K562 (cell line): ENCODE results near the gene DYNLT2. TPM values are rescaled to one million over a fixed set of nuclear protein-coding genes. Genes with fewer than 3 reads are reported as not detected.

Source experiments
- CBX1 ChIP-seq: sonication (generic); IDR thresholded peaks from 2 replicates; pipeline ENCODE4 v1.6.1; 2016; ENCODE audit warnings: antibody characterized with exemption, low read depth, mild to moderate bottlenecking
- CLOCK ChIP-seq: fragments of 250-450 bp; sonication (Bioruptor Pico); IDR thresholded peaks from 2 replicates; pipeline ENCODE4 v1.4.0; 2020; ENCODE audit warnings: mild to moderate bottlenecking, moderate library complexity, borderline replicate concordance
- COPS2 ChIP-seq: fragments of 450-650 bp; conservative IDR thresholded peaks from 2 replicates; pipeline ENCODE4 v1.6.1; 2016; ENCODE audit warnings: mild to moderate bottlenecking, moderate library complexity
- DIDO1 ChIP-seq: fragments of 450-650 bp; IDR thresholded peaks from 2 replicates; pipeline ENCODE4 v1.6.1; 2016; ENCODE audit warnings: low read depth, missing biosample characterization, missing genetic modification characterization
- ETV1 ChIP-seq: fragments of 450-650 bp; conservative IDR thresholded peaks from 2 replicates; pipeline ENCODE4 v1.6.1; 2016; ENCODE audit warnings: missing genetic modification characterization, control low read depth, low read depth, missing compliant biosample characterization
- GATAD2A ChIP-seq: fragments of 450-650 bp; IDR thresholded peaks from 2 replicates; pipeline ENCODE4 v1.6.1; 2017
- GTF2F1 ChIP-seq: IDR thresholded peaks from 2 replicates; pipeline ENCODE4 v1.6.1; 2011; ENCODE audit warnings: low read depth, low read length, improper control_type of control experiment
- MEF2A ChIP-seq: IDR thresholded peaks from 2 replicates; pipeline ENCODE4 v1.6.1; 2011; ENCODE audit warnings: low read depth, mild to moderate bottlenecking, low read length, moderate library complexity; ENCODE audit not compliant: control insufficient read depth
- MYBL2 ChIP-seq, 2 experiments: fragments of 450-650 bp in 1 of 2; sonication (generic) in 1 of 2; formaldehyde crosslinking in 1 of 2; IDR thresholded peaks; 2 replicates each; pipeline versions ENCODE4 v1.6.1 to v1.8.1; 2017 to 2022; ENCODE audit warnings: borderline replicate concordance in 1 of 2, inconsistent platforms in 1 of 2, low read depth in 1 of 2, mild to moderate bottlenecking in 1 of 2, missing genetic modification reagents in 1 of 2, moderate library complexity in 1 of 2
- POLR3G ChIP-seq: IDR thresholded peaks from 2 replicates; pipeline ENCODE4 v1.6.1; 2011; ENCODE audit not compliant: insufficient read length, insufficient replicate concordance; ENCODE audit errors: extremely low read depth
- RNF2 ChIP-seq: sonication (generic); IDR thresholded peaks from 2 replicates; pipeline ENCODE4 v1.6.1; 2016
- SAFB2 ChIP-seq: fragments of 200-400 bp; formaldehyde crosslinking; IDR thresholded peaks from 2 replicates; pipeline ENCODE4 v1.6.1; 2018; ENCODE audit warnings: borderline replicate concordance, low read length, low read depth, moderate library complexity; ENCODE audit not compliant: severe bottlenecking
- ZBTB5 ChIP-seq: fragments of 450-650 bp; IDR thresholded peaks from 2 replicates; pipeline ENCODE4 v1.6.1; 2017; ENCODE audit warnings: antibody characterized with exemption
- ZC3H4 ChIP-seq: sonication (generic); formaldehyde crosslinking; IDR thresholded peaks from 2 replicates; pipeline ENCODE4 v1.9.0; 2021; ENCODE audit warnings: missing genetic modification reagents, borderline replicate concordance
- ZKSCAN3 ChIP-seq: fragments of 250-450 bp; sonication (Bioruptor Pico); IDR thresholded peaks from 2 replicates; pipeline ENCODE4 v1.4.0; 2020
- ZNF232 ChIP-seq: sonication (generic); formaldehyde crosslinking; IDR thresholded peaks from 2 replicates; pipeline ENCODE4 v1.8.0; 2022; ENCODE audit warnings: mild to moderate bottlenecking, missing genetic modification reagents
- polyA plus RNA-seq, 8 experiments: library from polyadenylated mRNA; depleted of rRNA in 4 of 8; stranded (reverse) in 5 of 8; unstranded in 3 of 8; fragments of >200 nt; fragmentation: Nextera tagmentation in 2 of 8; fragmentation: Illumina TruSeq in 1 of 8; extraction: Ambion mirVana in 2 of 8; extraction: Trizol in 1 of 8; gene quantifications; 2 replicates each; pipeline versions ENCODE4 v1.2.1 to v1.2.3, GENCODE V29; 2011 to 2014; ENCODE audit warnings: inconsistent platforms in 1 of 8, missing spikeins in 1 of 8
- total RNA-seq, 7 experiments: library from RNA; depleted of rRNA in 6 of 7; stranded (reverse); fragments of >200 nt in 6 of 7; fragmentation: Illumina TruSeq in 2 of 7; extraction: Trizol in 2 of 7; gene quantifications; 2 replicates each; pipeline versions ENCODE4 v1.2.1 to v1.2.3, GENCODE V29; 2011 to 2021; ENCODE audit warnings: low replicate concordance in 1 of 7
- TF ChIP-seq, protein P1 (sequence below): sonication (generic); formaldehyde crosslinking; IDR thresholded peaks from 2 replicates; pipeline ENCODE4 v1.8.0; 2023; ENCODE audit warnings: missing genetic modification reagents, mild to moderate bottlenecking, borderline replicate concordance

DYNLT2 gene
- total and polyA plus RNA-seq, 9 of the 15 experiments (the other 6 are each of a cell fraction or from before 2014, with no cell fraction given), result 2.0 to 12.8 (median 6.3) TPM

DNA sequence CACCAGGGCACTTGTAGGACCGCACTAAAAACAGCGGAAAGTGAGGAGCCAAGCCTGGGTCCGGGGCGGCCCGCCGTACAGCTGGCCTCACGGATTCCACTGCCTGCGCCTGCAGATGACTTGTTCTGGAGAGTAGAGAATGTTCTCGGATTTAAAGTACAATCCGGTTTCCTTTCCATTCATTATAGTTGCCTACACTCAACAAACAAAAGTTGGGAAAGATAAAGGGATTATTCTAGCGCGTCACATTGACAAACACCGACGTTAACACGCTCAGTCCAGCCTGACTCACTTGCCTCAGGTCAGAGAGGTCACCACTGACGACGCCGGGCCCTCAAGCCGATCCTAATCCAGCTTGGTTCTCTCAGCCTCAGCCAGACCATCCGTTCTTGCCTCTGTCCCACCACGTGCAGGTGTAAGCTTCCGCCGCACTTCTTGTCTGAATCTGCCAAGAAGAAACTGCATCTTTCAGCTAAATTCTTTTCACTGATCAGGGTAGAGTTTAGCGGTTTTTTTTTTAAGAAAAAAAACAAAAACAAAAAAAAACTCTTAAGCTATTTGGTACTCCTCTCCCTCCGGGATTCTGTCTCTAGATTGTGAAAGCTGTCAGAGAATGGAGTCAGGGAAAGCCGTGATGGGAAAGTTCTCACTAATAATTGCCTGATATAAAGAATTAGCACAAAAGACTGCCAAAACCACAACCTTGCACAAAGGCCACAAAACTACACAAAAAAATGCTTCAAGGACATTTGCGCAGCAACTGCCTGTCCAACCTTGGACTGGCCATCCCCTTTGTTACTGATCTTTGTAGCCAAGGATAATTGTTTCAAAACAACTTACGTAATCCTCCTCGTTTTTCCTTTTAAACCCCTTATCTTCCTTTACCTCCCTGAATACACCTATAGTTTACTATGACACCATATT, 26.0 kb downstream of the DYNLT2 start (continued):
- no peak for TF ChIP-seq CLOCK (CRISPR knock-in tag)
- 0 out of 2 replicates have a peak, but pooled peaks have one; percentile 33 for TF ChIP-seq ZNF232 (CRISPR knock-in tag)
- TF ChIP-seq, protein P1, sequence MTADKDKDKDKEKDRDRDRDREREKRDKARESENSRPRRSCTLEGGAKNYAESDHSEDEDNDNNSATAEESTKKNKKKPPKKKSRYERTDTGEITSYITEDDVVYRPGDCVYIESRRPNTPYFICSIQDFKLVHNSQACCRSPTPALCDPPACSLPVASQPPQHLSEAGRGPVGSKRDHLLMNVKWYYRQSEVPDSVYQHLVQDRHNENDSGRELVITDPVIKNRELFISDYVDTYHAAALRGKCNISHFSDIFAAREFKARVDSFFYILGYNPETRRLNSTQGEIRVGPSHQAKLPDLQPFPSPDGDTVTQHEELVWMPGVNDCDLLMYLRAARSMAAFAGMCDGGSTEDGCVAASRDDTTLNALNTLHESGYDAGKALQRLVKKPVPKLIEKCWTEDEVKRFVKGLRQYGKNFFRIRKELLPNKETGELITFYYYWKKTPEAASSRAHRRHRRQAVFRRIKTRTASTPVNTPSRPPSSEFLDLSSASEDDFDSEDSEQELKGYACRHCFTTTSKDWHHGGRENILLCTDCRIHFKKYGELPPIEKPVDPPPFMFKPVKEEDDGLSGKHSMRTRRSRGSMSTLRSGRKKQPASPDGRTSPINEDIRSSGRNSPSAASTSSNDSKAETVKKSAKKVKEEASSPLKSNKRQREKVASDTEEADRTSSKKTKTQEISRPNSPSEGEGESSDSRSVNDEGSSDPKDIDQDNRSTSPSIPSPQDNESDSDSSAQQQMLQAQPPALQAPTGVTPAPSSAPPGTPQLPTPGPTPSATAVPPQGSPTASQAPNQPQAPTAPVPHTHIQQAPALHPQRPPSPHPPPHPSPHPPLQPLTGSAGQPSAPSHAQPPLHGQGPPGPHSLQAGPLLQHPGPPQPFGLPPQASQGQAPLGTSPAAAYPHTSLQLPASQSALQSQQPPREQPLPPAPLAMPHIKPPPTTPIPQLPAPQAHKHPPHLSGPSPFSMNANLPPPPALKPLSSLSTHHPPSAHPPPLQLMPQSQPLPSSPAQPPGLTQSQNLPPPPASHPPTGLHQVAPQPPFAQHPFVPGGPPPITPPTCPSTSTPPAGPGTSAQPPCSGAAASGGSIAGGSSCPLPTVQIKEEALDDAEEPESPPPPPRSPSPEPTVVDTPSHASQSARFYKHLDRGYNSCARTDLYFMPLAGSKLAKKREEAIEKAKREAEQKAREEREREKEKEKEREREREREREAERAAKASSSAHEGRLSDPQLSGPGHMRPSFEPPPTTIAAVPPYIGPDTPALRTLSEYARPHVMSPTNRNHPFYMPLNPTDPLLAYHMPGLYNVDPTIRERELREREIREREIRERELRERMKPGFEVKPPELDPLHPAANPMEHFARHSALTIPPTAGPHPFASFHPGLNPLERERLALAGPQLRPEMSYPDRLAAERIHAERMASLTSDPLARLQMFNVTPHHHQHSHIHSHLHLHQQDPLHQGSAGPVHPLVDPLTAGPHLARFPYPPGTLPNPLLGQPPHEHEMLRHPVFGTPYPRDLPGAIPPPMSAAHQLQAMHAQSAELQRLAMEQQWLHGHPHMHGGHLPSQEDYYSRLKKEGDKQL (CRISPR knock-in tag), result no peak
- TF ChIP-seq MYBL2 (IDR thresholded peaks at IDR 0.05; ENCODE audit: low read depth), result no peak
- TF ChIP-seq MYBL2 (CRISPR knock-in tag; IDR thresholded peaks at IDR 0.05; ENCODE audit: borderline replicate concordance), result 0 out of 2 replicates have a peak, but pooled peaks have one; percentile 6
- no peak for TF ChIP-seq COPS2
- TF ChIP-seq GATAD2A, result no peak
- TF ChIP-seq RNF2, result peak; percentile 19; the same call in 1 of the 2 replicates
- TF ChIP-seq ZKSCAN3, result no peak
- no peak for TF ChIP-seq ZBTB5
- TF ChIP-seq DIDO1 (tag), result no peak
- no peak for TF ChIP-seq GTF2F1
- TF ChIP-seq ETV1 (tag), result no peak
- TF ChIP-seq POLR3G, result no peak
- TF ChIP-seq CBX1, result no peak
- no peak for TF ChIP-seq ZC3H4 (CRISPR knock-in tag)
- TF ChIP-seq SAFB2, result no peak
- TF ChIP-seq MEF2A, result no peak
